Uterus (tissue), 2 donors: ENCODE results near the gene NPIPB9.
"Not testable (repeated sequence)": the region's sequence is repeated elsewhere in the genome, so short reads cannot be mapped to it uniquely, and the experiment has no call there.

ENCODE experiments used
- POLR2A ChIP-seq, 2 donors: fragments of 450-650 bp; IDR thresholded peaks; one replicate each; pipeline ENCODE4 v1.6.1; 2016; ENCODE audit warnings: antibody characterized with exemption in 2 of 2, mild to moderate bottlenecking in 1 of 2, moderate library complexity in 1 of 2
- TF ChIP-seq, protein P1 (sequence below), 4 experiments: fragments of 200-600 bp in 2 of 4; fragments of 450-650 bp in 2 of 4; sonication (generic) in 2 of 4; IDR thresholded peaks; one replicate each; pipeline ENCODE4 v1.5.1; 2016 to 2019; ENCODE audit warnings: antibody characterized with exemption in 4 of 4, mild to moderate bottlenecking in 2 of 4, moderate library complexity in 1 of 4

DNA sequence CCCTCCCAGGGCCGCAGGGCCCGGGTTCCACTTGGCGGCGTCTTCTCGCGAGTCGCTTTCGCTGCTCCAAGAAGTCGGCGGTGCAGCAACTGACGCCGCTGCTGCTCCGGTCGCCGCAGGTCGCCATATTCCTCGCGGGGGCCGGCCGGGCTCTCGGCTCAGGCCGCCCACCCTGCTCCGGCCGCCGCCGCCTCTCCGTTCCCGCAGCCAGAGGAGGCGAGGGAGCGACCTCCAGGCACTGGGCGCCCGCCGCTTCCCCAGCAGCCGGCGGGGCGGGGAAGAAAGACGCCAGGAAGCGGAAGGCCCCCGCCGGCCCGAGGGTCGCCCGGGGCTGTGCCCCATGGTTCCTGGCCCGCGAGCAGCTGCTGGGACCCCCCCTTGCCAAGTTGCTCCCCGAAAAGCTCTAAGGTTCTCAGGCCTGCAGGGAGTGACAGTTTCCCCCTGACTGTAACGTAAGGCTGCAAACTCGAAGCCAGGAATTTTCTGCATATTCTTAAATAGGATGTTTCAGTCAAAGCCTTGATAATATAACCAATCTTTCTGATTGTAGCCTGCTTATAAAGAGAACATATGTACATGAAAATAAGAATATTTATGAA, 1.0 kb upstream of the NPIPB9 start:
- TF ChIP-seq, protein P1, sequence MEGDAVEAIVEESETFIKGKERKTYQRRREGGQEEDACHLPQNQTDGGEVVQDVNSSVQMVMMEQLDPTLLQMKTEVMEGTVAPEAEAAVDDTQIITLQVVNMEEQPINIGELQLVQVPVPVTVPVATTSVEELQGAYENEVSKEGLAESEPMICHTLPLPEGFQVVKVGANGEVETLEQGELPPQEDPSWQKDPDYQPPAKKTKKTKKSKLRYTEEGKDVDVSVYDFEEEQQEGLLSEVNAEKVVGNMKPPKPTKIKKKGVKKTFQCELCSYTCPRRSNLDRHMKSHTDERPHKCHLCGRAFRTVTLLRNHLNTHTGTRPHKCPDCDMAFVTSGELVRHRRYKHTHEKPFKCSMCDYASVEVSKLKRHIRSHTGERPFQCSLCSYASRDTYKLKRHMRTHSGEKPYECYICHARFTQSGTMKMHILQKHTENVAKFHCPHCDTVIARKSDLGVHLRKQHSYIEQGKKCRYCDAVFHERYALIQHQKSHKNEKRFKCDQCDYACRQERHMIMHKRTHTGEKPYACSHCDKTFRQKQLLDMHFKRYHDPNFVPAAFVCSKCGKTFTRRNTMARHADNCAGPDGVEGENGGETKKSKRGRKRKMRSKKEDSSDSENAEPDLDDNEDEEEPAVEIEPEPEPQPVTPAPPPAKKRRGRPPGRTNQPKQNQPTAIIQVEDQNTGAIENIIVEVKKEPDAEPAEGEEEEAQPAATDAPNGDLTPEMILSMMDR (IDR thresholded peaks at IDR 0.05), result not testable (repeated sequence)
- TF ChIP-seq POLR2A (IDR thresholded peaks at IDR 0.05), result not testable (repeated sequence)
